Measurements from ENCODE around the gene DPCD. TPM values are rescaled to one million over a fixed set of nuclear protein-coding genes. Genes with fewer than 3 reads are reported as not detected.
"Not testable (repeated sequence)": the region's sequence is repeated elsewhere in the genome, so short reads cannot be mapped to it uniquely, and the experiment has no call there.

Gene DPCD
- total RNA-seq, 4 donors from 2014 or later = 13.4 to 30.1 (median 24.5) TPM

DNA sequence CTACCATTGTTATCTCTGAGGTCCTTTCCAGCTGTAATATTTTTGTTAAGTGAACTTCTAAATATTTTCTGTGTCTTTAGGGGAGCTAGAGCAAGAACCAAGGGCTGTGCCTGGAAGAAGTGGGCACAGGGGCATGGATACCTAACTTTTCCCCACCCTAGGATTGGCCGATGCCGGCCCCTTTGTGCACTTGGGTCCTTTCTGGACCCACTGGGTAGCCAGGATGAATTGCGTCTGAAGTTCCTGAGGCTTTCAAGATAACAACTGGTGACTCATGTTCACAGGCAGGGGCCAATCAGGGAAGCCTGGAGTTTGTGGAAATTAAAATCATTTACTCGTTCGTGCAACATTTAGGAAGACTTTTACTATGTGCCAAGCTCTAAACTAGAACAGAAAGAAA lies 758 bp downstream of the DPCD start:
- no peak for ATAC-seq
- no peak overlapping the region for H3K27ac ChIP-seq
- peaks cover 0 to 23% of the 10 kb centered on the region in 2 donors for H3K36me3 ChIP-seq
- TF ChIP-seq POLR2AphosphoS5 (IDR thresholded peaks at IDR 0.05) (no peak), POLR2A (IDR thresholded peaks at IDR 0.05) (no peak), EP300 (IDR thresholded peaks at IDR 0.05) (no peak), CTCF (IDR thresholded peaks at IDR 0.05) (no peak)
- H3K4me1 ChIP-seq = peaks cover 0 to 30% (median 18%) of the 10 kb centered on the region in 3 donors
- H3K9me3 ChIP-seq = no peaks in the 10 kb centered on the region
- 54% methylated on average over 3 of the region's 5 CpGs; no CpG with 5 or more reads in 1 of the 2 donors for WGBS, 2 donors (ENCODE audit: low coverage in 1 of 2)
- no peaks in the 10 kb centered on the region for H3K27me3 ChIP-seq
- peak overlapping the region; percentile 82 to 95 for H3K4me3 ChIP-seq

DNA sequence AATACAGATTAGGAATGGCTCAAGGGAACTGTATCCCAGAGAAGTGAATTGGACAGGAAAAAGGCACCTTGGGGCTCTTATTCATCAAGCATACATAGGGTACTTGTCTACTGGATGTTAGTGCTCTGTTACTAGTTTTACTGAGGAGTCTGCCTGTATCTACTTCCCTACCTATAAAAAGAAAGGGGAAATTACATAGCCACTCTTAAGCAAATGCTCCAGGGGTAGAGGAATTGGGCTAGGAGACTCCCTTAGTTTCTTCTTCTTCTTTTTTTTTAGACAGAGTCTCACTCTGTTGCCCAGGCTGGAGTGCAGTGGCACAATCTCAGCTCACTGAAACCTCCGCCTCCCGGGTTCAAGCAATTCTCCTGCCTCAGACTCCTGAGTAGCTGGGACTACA lies 5.2 kb downstream of the DPCD start:
- ATAC-seq, H3K9me3 ChIP-seq: not testable (repeated sequence)
- WGBS, 2 donors (ENCODE audit: low coverage in 1 of 2) = 47 to 88% methylated on average over 2 of the region's 2 CpGs

GRCh38 chr10:101595591-101596433 lies 7.7 kb downstream of the DPCD start:
- H3K36me3 ChIP-seq = peaks cover 0 to 14% of the 10 kb centered on the region in 2 donors
- H3K27ac ChIP-seq = no peak overlapping the region
- H3K9me3 ChIP-seq = no peaks in the 10 kb centered on the region
- TF ChIP-seq POLR2A (IDR thresholded peaks at IDR 0.05) (no peak), POLR2AphosphoS5 (IDR thresholded peaks at IDR 0.05) (no peak)
- no peak overlapping the region for H3K4me3 ChIP-seq
- ATAC-seq = no peak
- 86 to 90% methylated on average over 8 to 13 of the region's 13 CpGs for WGBS, 2 donors (ENCODE audit: low coverage in 1 of 2)
- H3K27me3 ChIP-seq = no peaks in the 10 kb centered on the region
- H3K4me1 ChIP-seq = no peaks in the 10 kb centered on the region

More for the DNA sequence above, 5.2 kb downstream of the DPCD start:
- H3K27me3 ChIP-seq, H3K36me3 ChIP-seq, H3K4me1 ChIP-seq, H3K4me3 ChIP-seq, H3K27ac ChIP-seq: not testable (repeated sequence)

DNA sequence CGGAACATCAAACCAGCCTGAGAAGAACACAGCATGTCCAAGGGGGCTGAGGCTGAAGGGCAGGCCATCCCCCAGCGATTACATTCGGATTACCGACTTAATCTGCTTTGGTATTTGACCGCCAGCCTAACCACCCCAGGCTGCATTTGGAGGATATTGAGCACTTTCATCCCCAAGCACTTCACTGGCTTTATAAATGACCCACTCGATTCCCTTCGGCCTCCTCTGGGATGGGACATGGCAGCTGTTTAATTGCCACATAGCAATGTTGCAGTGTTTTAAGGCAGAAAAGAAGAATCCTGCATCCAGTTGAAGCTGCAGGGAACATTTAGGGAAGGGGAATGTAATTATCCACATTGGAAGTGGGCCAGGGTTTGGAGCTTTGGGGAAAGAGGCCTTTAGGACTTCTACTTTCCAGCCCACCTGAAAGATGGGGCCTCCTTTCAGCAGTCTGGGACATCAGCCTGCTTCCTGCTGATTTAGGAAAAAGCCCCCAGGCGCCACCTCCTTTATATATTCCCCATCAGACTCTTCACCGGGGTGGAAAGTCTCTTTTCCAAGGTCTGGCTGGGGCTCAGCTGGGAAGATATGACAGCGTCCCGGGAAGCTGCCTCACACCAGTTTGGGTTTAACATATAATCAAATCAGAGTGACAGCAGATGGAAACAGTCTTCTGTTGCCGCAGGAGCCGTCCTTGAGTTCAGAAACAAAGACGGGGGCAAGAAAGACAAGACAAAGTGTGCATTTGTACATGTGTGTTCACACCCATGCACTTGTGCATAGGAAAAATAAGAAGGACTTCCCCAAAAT lies 9.2 kb downstream of the DPCD start:
- no peak for ATAC-seq
- Histone ChIP-seq H3K9me3 (no peaks in the 10 kb centered on the region), H3K4me1 (no peaks in the 10 kb centered on the region), H3K4me3 (no peak overlapping the region), H3K27ac (no peak overlapping the region), H3K36me3 (peaks cover 0 to 18% of the 10 kb centered on the region in 2 donors), H3K27me3 (no peaks in the 10 kb centered on the region)
- TF ChIP-seq CTCF (IDR thresholded peaks at IDR 0.05) = no peak
- TF ChIP-seq EP300 (IDR thresholded peaks at IDR 0.05) = no peak
- TF ChIP-seq POLR2A (IDR thresholded peaks at IDR 0.05) = no peak
- TF ChIP-seq POLR2AphosphoS5 (IDR thresholded peaks at IDR 0.05) = no peak
- 57 to 62% methylated on average over 7 to 14 of the region's 14 CpGs for WGBS, 2 donors (ENCODE audit: low coverage in 1 of 2)

DNA sequence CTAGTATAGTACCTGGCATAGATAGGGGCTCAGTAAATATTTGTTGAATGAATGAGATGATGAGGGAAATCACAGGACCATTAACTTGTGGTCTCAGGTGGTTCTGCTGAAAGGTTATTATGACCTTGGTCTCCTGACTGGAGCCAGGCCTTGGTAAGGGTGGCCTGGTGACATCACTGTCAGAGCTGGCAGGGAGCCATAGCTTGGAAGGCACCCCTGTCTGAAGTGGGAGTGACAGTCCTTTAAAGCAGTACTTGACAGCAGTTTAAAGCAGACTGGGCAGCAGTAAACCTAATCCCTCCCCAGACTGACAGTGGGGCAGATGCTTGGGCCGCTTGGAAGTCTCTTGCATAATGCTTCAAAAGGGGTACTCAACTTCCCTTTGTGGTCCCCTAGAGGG lies 13.4 kb downstream of the DPCD start:
- H3K27me3 ChIP-seq = no peaks in the 10 kb centered on the region
- H3K4me1 ChIP-seq = no peaks in the 10 kb centered on the region
- peaks cover 0 to 40% of the 10 kb centered on the region in 2 donors for H3K36me3 ChIP-seq
- TF ChIP-seq EP300 (IDR thresholded peaks at IDR 0.05) (no peak), POLR2AphosphoS5 (IDR thresholded peaks at IDR 0.05) (no peak), POLR2A (IDR thresholded peaks at IDR 0.05) (no peak), CTCF (IDR thresholded peaks at IDR 0.05) (no peak)
- no peak for ATAC-seq
- H3K27ac ChIP-seq = no peak overlapping the region
- H3K4me3 ChIP-seq = no peak overlapping the region
- 63% methylated on average over 1 of the region's 1 CpG; no CpG with 5 or more reads in 1 of the 2 donors for WGBS, 2 donors (ENCODE audit: low coverage in 1 of 2)
- no peaks in the 10 kb centered on the region for H3K9me3 ChIP-seq

All from gastroesophageal sphincter (tissue), 4 donors.